Tibial artery (tissue), 4 donors: ENCODE data around the gene HBE1.
"Not testable (repeated sequence)": the region's sequence is repeated elsewhere in the genome, so short reads cannot be mapped to it uniquely, and the experiment has no call there.

ENCODE experiments used
- DNase-seq, 2 donors: peaks; one replicate each; pipeline ENCODE4 v3.0.0-alpha.2; 2019
- H3K27ac ChIP-seq, 2 donors: fragments of 200-600 bp; sonication (generic) in 1 of 2; 1 replicate in 1 of 2; 2 replicates in 1 of 2; pipeline ENCODE4 v1.5.1; 2018 to 2019; ENCODE audit warnings: mild to moderate bottlenecking in 1 of 2
- H3K27me3 ChIP-seq, 2 donors: fragments of 200-600 bp; sonication (generic) in 1 of 2; one replicate each; pipeline versions ENCODE4 v1.5.1 to v1.6.0; 2016 to 2019
- H3K36me3 ChIP-seq, 3 donors: fragments of 200-600 bp; sonication (generic) in 2 of 3; one replicate each; pipeline ENCODE4 v1.5.1; 2016 to 2019; ENCODE audit warnings: mild to moderate bottlenecking in 2 of 3
- H3K4me1 ChIP-seq, 4 donors: fragments of 200-600 bp; sonication (generic) in 2 of 4; 1 replicate in 3 of 4; 2 replicates in 1 of 4; pipeline ENCODE4 v1.5.1; 2016 to 2019
- H3K4me3 ChIP-seq, 2 donors: fragments of 200-600 bp; sonication (generic) in 1 of 2; 1 replicate in 1 of 2; 2 replicates in 1 of 2; pipeline ENCODE4 v1.5.1; 2018 to 2019; ENCODE audit warnings: mild to moderate bottlenecking in 2 of 2
- H3K9me3 ChIP-seq, 3 donors: fragments of 200-600 bp; sonication (generic) in 1 of 3; one replicate each; pipeline ENCODE4 v1.5.1; 2016 to 2019
- CTCF ChIP-seq, 2 experiments: fragments of 200-600 bp in 1 of 2; fragments of 450-650 bp in 1 of 2; IDR thresholded peaks; one replicate each; pipeline ENCODE4 v1.5.1; 2017 to 2019; ENCODE audit warnings: antibody characterized with exemption in 2 of 2, mild to moderate bottlenecking in 1 of 2, moderate library complexity in 1 of 2
- intact Hi-C: fragments of 100-400 bp; cut with DNase I; formaldehyde crosslinking; loops from one replicate; pipeline ENCODE4 v1.15.0; 2023; ENCODE audit warnings: low total_unique reads

Gene HBE1

GRCh38 chr11:5250543-5251204 is 19.1 kb downstream of the HBE1 start:
- no peak overlapping the region for H3K27ac ChIP-seq
- intact Hi-C loops, result no loop called here
- H3K9me3 ChIP-seq, result no peaks in the 10 kb centered on the region
- no peak overlapping the region for H3K4me3 ChIP-seq
- no peaks in the 10 kb centered on the region for H3K36me3 ChIP-seq
- no peaks in the 10 kb centered on the region for H3K27me3 ChIP-seq
- no peaks in the 10 kb centered on the region for H3K4me1 ChIP-seq
- no peak for DNase-seq
- no peak for TF ChIP-seq CTCF (IDR thresholded peaks at IDR 0.05)

- intact Hi-C loops, H3K9me3 ChIP-seq, H3K36me3 ChIP-seq: not testable (repeated sequence)
Measured at GRCh38 chr11:5249807-5250396, 19.8 kb downstream of the HBE1 start, which contains the start of gene HBG1. Gene HBG1 (minus strand): TSS chr11:5249857. CDS start chr11:5249804, 53 bp downstream.

DNA sequence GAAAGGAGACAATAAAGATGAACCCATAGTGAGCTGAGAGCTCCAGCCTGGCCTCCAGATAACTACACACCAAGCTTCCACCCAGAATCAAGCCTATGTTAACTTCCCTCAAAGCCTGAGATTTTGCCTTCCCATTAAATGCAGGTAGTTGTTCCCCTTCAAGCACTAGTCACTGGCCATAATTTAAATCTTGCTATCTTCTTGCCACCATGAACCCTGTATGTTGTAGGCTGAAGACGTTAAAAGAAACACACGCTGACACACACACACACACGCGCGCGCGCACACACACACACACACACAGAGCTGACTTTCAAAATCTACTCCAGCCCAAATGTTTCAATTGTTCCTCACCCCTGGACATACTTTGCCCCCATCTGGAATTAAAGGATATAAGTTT is 21.2 kb downstream of the HBE1 start:
- H3K36me3 ChIP-seq, H3K4me1 ChIP-seq, DNase-seq, intact Hi-C loops, H3K4me3 ChIP-seq, H3K27me3 ChIP-seq, H3K27ac ChIP-seq, H3K9me3 ChIP-seq: not testable (repeated sequence)

More at GRCh38 chr11:5249807-5250396, 19.8 kb downstream of the HBE1 start, which contains the start of gene HBG1:
- not testable (repeated sequence) for H3K4me3 ChIP-seq, H3K27me3 ChIP-seq, DNase-seq, H3K27ac ChIP-seq, H3K4me1 ChIP-seq

- H3K4me3 ChIP-seq, result no peak overlapping the region
- no peak for DNase-seq
- intact Hi-C loops, result no loop called here
- H3K4me1 ChIP-seq, result no peaks in the 10 kb centered on the region
- H3K27me3 ChIP-seq, result no peaks in the 10 kb centered on the region
- H3K36me3 ChIP-seq, result no peaks in the 10 kb centered on the region
- TF ChIP-seq CTCF (IDR thresholded peaks at IDR 0.05), result no peak
- H3K27ac ChIP-seq, result no peak overlapping the region
- H3K9me3 ChIP-seq, result no peaks in the 10 kb centered on the region
Measured at GRCh38 chr11:5247472-5248192, 22.1 kb downstream of the HBE1 start.

GRCh38 chr11:5246772-5247471 is 22.8 kb downstream of the HBE1 start:
- Histone ChIP-seq H3K36me3 (no peaks in the 10 kb centered on the region), H3K4me1 (no peaks in the 10 kb centered on the region), H3K4me3 (no peak overlapping the region), H3K27ac (no peak overlapping the region), H3K27me3 (no peaks in the 10 kb centered on the region), H3K9me3 (no peaks in the 10 kb centered on the region)
- intact Hi-C loops, result no loop called here
- DNase-seq, result no peak
- no peak for TF ChIP-seq CTCF (IDR thresholded peaks at IDR 0.05)

- no peak overlapping the region for H3K27ac ChIP-seq
- H3K27me3 ChIP-seq, result no peaks in the 10 kb centered on the region
- no peak for DNase-seq
- H3K9me3 ChIP-seq, result no peaks in the 10 kb centered on the region
- intact Hi-C loops, result no loop called here
- H3K4me1 ChIP-seq, result no peaks in the 10 kb centered on the region
- no peaks in the 10 kb centered on the region for H3K36me3 ChIP-seq
- no peak for TF ChIP-seq CTCF (IDR thresholded peaks at IDR 0.05)
- no peak overlapping the region for H3K4me3 ChIP-seq
Measured at GRCh38 chr11:5245155-5245554, 24.6 kb downstream of the HBE1 start.
